ENCODE measurements around the gene NUP210.

Gene NUP210

DNA sequence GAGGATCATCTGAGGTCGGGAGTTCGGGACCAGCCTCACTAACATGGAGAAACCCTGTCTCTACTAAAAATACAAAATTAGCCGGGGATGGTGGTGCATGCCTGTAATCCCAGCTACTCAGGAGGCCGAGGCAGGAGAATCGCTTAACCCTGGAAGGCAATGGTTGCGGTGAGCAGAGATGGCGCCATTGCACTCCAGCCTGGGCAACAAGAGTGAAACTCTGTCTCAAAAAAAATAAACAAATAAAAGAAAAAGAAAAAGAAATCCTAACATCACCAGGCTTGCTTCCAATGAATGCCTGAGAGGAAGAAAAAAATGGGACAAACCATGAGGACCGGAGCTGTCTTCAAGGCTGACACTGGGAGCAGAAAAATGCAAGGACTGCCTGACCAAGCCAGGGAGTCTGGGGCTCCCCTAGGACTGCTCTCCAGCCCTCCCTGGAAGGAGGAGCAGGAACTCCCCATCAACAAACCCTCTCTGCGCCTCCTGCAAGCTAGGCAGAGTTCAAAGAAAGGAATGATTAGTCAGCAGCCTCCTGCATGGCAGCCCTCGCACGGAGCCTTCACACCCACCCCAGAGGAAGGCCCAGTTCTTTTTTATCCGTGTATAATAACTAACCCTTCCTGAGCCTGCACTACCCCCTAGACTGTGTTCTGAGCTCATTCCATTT is 55.4 kb downstream of the NUP210 start:
- Histone ChIP-seq H3F3A (ENCODE audit: low read depth) (no peaks in the 10 kb centered on the region), H3K36me3 (ENCODE audit: insufficient read depth, low read length) (peaks cover 71% of the 10 kb centered on the region; the same call in 1 of the 2 replicates), H3K79me2 (ENCODE audit: insufficient read depth, low read length) (no peaks in the 10 kb centered on the region), H3K9ac (ENCODE audit: low read depth, low read length, poor library complexity, severe bottlenecking) (no peak overlapping the region), H3K4me1 (ENCODE audit: insufficient read depth, low read length, poor library complexity, severe bottlenecking) (peaks cover 14% of the 10 kb centered on the region), H3K9me3 (ENCODE audit: insufficient read depth, low read depth, low read length) (no peaks in the 10 kb centered on the region), H2AFZ (ENCODE audit: low read length) (no peak overlapping the region), H3K4me2 (ENCODE audit: low read depth, low read length, poor library complexity, severe bottlenecking) (no peak overlapping the region), H3K9me2 (replicated peaks; ENCODE audit: low read depth, low read length) (no peaks in the 10 kb centered on the region), H4K20me1 (ENCODE audit: insufficient read depth, low read length, poor library complexity, severe bottlenecking) (no peaks in the 10 kb centered on the region), H3K27me3 (ENCODE audit: insufficient read depth, low read length, poor library complexity, severe bottlenecking) (no peaks in the 10 kb centered on the region), H3K4me3 (ENCODE audit: low read length, poor library complexity, severe bottlenecking) (no peak overlapping the region)
- no peak for TF ChIP-seq EZH2phosphoT487 (IDR thresholded peaks at IDR 0.05; ENCODE audit: borderline replicate concordance)

- Histone ChIP-seq H3K4me2 (ENCODE audit: low read depth, low read length, poor library complexity, severe bottlenecking) (no peak overlapping the region), H4K20me1 (ENCODE audit: insufficient read depth, low read length, poor library complexity, severe bottlenecking) (no peaks in the 10 kb centered on the region), H3K9ac (ENCODE audit: low read depth, low read length, poor library complexity, severe bottlenecking) (no peak overlapping the region), H3K9me3 (ENCODE audit: insufficient read depth, low read depth, low read length) (no peaks in the 10 kb centered on the region), H3K79me2 (ENCODE audit: insufficient read depth, low read length) (no peaks in the 10 kb centered on the region), H3K36me3 (ENCODE audit: insufficient read depth, low read length) (peaks cover 75% of the 10 kb centered on the region; the same call in 1 of the 2 replicates), H3K4me1 (ENCODE audit: insufficient read depth, low read length, poor library complexity, severe bottlenecking) (peaks cover 14% of the 10 kb centered on the region), H3K4me3 (ENCODE audit: low read length, poor library complexity, severe bottlenecking) (no peak overlapping the region), H3F3A (ENCODE audit: low read depth) (no peaks in the 10 kb centered on the region), H3K9me2 (replicated peaks; ENCODE audit: low read depth, low read length) (no peaks in the 10 kb centered on the region), H3K27me3 (ENCODE audit: insufficient read depth, low read length, poor library complexity, severe bottlenecking) (no peaks in the 10 kb centered on the region), H2AFZ (ENCODE audit: low read length) (no peak overlapping the region)
- TF ChIP-seq EZH2phosphoT487 (IDR thresholded peaks at IDR 0.05; ENCODE audit: borderline replicate concordance) (no peak), CTCF (conservative IDR thresholded peaks at IDR 0.05; ENCODE audit: low read length) (no peak)
These were observed 57.6 kb downstream of the NUP210 start for GRCh38 chr3:13362551-13362950.

GRCh38 chr3:13359916-13360315 is 60.2 kb downstream of the NUP210 start:
- no peaks in the 10 kb centered on the region for H3K9me3 ChIP-seq (ENCODE audit: insufficient read depth, low read depth, low read length)
- no peaks in the 10 kb centered on the region for H3K27me3 ChIP-seq (ENCODE audit: insufficient read depth, low read length, poor library complexity, severe bottlenecking)
- no peak overlapping the region for H3K9ac ChIP-seq (ENCODE audit: low read depth, low read length, poor library complexity, severe bottlenecking)
- no peak overlapping the region for H2AFZ ChIP-seq (ENCODE audit: low read length)
- no peaks in the 10 kb centered on the region for H4K20me1 ChIP-seq (ENCODE audit: insufficient read depth, low read length, poor library complexity, severe bottlenecking)
- peaks cover 86% of the 10 kb centered on the region; the same call in 1 of the 2 replicates for H3K36me3 ChIP-seq (ENCODE audit: insufficient read depth, low read length)
- H3K4me2 ChIP-seq (ENCODE audit: low read depth, low read length, poor library complexity, severe bottlenecking), result no peak overlapping the region
- H3K4me3 ChIP-seq (ENCODE audit: low read length, poor library complexity, severe bottlenecking), result no peak overlapping the region
- TF ChIP-seq EZH2phosphoT487 (IDR thresholded peaks at IDR 0.05; ENCODE audit: borderline replicate concordance) (no peak), CTCF (conservative IDR thresholded peaks at IDR 0.05; ENCODE audit: low read length) (no peak)
- no peaks in the 10 kb centered on the region for H3K79me2 ChIP-seq (ENCODE audit: insufficient read depth, low read length)
- peaks cover 14% of the 10 kb centered on the region for H3K4me1 ChIP-seq (ENCODE audit: insufficient read depth, low read length, poor library complexity, severe bottlenecking)
- no peaks in the 10 kb centered on the region for H3K9me2 ChIP-seq (replicated peaks; ENCODE audit: low read depth, low read length)
- no peaks in the 10 kb centered on the region for H3F3A ChIP-seq (ENCODE audit: low read depth)

- Histone ChIP-seq H2AFZ (ENCODE audit: low read length) (no peak overlapping the region), H3K9me3 (ENCODE audit: insufficient read depth, low read depth, low read length) (no peaks in the 10 kb centered on the region), H3K36me3 (ENCODE audit: insufficient read depth, low read length) (peaks cover 90% of the 10 kb centered on the region; the same call in 1 of the 2 replicates), H4K20me1 (ENCODE audit: insufficient read depth, low read length, poor library complexity, severe bottlenecking) (no peaks in the 10 kb centered on the region), H3K9ac (ENCODE audit: low read depth, low read length, poor library complexity, severe bottlenecking) (no peak overlapping the region), H3K4me3 (ENCODE audit: low read length, poor library complexity, severe bottlenecking) (no peak overlapping the region), H3K9me2 (replicated peaks; ENCODE audit: low read depth, low read length) (no peaks in the 10 kb centered on the region), H3F3A (ENCODE audit: low read depth) (no peaks in the 10 kb centered on the region), H3K79me2 (ENCODE audit: insufficient read depth, low read length) (no peaks in the 10 kb centered on the region), H3K27me3 (ENCODE audit: insufficient read depth, low read length, poor library complexity, severe bottlenecking) (no peaks in the 10 kb centered on the region), H3K4me1 (ENCODE audit: insufficient read depth, low read length, poor library complexity, severe bottlenecking) (peaks cover 19% of the 10 kb centered on the region), H3K4me2 (ENCODE audit: low read depth, low read length, poor library complexity, severe bottlenecking) (no peak overlapping the region)
- TF ChIP-seq EZH2phosphoT487 (IDR thresholded peaks at IDR 0.05; ENCODE audit: borderline replicate concordance) (no peak), CTCF (conservative IDR thresholded peaks at IDR 0.05; ENCODE audit: low read length) (no peak)
These were observed 61.5 kb downstream of the NUP210 start for GRCh38 chr3:13358643-13359042.
